GM18870 (cell line): ENCODE measurements around the gene PDE6C.

Experiments used
- ATAC-seq: cut with Tn5 transposase; IDR thresholded peaks from one replicate; pipeline ENCODE4 v1.9.1; 2021; ENCODE audit warnings: moderate library complexity; ENCODE audit not compliant: unreplicated experiment

PDE6C gene

DNA sequence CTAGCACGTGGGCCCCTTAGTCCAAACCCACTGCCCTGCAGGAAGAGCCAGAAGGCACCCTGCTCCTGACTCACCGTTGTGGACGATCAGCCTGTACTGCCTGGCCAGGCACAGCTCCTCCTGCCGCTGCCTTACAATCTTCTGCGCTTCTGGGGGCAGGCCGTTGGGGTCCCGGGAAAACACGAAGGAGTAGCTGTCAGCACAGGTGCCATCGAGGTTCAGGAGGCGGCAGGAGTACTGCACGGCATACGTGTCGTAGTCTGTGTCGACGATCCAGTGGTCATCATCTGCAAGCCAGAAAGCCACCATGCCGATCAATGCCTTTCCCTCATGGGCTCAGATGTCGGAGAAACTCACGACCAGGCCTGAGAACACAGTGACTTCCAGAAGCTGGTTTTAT is 18.6 kb upstream of the PDE6C start:
- ATAC-seq: no peak

DNA sequence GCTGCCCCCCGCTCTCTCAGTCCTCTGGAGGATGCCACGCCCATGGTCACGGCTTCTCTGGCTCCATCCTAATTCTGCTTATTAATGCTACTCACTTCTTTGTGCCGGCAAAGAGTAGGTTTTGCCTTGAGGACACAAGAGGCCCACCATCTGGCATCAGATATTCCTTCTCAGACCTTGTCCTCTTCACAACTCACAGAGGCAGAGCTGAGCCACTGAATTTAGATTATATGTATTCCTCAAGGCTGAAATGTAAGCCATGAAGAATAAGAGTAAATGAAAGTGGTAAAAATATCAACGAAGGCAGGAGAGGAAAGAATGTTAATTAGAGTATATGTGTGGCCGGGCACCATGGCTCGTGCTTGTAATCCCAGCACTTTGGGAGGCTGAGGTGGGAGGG is 17.8 kb upstream of the PDE6C start:
- ATAC-seq: no peak

DNA sequence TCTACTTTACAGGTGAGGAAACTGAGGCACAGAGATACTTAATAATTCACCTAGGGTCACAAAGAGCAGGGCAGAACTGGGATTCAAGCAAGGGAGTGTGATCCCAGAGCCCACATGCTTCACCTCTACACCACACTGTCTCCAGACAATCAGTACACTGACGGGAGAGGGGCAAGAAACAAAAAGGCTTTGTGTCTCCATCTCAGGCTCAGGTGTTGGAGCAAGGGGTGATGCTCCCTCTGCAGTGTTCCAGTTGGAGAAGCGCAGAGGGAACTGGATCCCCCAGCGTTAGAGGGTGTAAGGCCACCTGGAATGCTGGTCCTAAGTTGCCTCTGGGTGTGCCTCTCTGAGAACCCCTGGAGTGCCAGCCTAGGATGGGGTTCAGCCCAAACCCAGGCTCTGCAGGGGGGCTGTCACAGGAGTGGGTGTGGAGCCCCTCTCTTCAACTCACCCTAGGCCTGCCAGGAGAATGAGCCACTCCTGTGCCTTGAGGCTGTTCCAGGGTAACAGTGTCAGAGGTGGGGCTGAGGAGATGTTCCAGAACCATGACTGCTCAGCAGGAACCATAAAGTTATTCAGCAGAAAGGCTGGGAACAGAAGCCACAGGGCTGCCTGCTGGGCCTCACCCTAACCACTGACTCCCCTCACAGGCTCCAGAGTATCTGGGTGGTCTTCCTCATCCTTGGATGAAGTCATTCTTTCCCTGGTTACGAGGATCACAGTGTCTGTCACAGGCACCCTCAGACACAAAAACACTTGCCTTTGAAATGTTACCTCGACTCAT is 16.8 kb upstream of the PDE6C start:
- ATAC-seq: no peak

DNA sequence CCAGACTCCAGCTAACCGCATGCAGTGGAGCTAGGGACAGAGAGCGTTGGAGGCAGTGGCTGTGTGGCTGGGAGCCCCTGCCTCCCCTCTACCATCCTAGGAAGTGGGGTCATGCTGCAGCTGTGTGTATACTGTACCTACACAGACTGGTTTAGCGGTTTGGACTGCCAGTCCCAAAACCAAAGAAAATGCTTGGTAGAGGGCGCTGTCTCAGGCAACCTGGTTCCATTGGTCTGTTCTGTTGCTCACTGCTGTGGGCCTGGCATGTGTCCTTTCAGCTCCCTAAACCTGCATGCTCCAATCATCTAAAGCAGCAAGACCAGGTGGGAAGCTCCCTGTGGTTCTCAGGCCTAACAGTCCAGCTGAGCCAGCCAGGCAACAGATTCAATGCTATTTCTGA is 15.8 kb upstream of the PDE6C start:
- no peak for ATAC-seq

DNA sequence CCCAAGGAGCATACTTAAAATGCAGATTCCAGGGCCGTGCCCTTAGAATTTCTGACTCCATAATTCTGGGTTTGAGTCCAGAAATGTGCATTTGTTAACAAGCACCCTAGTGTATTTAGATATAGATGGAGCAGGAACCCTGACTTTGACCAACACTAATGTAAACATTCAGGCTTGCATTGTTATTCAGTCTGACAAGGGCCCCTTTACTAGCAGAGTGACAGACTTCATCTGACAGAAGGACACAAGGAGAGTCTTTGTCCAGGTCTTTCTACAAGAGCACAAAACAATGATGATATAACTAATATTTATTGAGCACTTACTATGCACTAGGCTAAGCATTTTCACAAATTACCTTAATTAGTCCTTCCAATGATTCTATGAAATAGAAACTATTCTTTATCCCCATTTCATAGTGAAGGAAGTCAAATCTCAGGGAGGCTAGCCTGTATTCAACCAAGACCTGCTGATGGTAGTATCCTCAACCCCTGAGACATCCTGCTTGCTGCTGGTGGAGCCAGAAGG is 15.2 kb upstream of the PDE6C start:
- no peak for ATAC-seq

DNA sequence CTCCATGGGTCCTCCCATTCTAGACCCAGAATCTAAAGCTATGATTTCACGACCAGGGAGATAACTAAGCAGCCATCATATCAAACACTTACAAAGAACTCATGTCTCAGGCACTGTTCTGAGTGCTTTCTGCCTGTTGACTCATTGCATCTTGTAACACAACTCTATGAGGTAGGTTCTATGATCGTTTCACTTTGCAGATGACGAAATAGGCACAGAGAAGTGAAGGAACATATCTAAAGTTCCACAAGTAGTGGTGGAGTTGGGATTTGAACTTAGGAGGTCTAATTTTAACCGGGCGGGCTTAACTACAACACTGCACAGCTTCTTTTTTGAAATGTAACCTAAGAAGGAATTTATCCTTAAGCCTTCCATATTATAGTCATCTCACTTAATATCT is 14.2 kb upstream of the PDE6C start:
- no peak for ATAC-seq

DNA sequence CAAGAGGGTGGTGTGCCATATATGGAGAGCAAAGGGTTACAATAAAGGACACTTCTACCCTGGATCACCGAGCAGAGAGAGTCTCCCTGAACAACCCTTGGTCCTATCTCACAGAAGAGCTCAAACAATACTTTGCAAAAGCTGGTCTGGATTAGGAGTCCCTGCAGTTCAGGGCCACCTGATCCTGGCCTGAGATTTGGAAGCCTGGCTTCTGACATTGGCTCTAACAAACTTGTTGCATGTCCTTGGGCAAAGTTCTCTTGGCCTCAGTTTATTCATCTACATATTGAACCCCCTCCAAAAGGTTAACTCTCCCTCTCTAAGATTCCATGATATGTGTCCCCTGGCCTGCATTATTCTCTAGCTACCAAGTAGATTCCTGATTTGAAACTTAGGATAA is 13.0 kb upstream of the PDE6C start:
- ATAC-seq: no peak

DNA sequence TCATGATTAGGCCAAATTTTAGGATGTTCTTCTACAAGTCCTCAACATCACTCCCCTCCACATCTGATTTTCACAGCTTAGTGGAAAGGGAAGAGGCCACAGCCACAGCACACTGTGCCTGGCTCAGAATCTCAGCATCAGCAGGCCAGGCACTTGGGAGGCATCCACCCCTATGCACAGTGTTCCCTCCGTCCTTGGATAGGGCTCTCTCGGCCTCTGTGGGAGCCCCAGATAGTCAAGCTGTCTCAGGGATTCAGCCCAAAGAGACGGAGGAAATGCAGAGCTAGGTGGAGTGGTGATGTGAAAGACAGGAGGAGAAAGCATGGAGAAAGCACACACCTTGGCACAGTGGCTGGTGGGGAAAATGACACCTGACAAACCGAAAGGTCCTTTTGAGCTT is 12.6 kb upstream of the PDE6C start:
- no peak for ATAC-seq

DNA sequence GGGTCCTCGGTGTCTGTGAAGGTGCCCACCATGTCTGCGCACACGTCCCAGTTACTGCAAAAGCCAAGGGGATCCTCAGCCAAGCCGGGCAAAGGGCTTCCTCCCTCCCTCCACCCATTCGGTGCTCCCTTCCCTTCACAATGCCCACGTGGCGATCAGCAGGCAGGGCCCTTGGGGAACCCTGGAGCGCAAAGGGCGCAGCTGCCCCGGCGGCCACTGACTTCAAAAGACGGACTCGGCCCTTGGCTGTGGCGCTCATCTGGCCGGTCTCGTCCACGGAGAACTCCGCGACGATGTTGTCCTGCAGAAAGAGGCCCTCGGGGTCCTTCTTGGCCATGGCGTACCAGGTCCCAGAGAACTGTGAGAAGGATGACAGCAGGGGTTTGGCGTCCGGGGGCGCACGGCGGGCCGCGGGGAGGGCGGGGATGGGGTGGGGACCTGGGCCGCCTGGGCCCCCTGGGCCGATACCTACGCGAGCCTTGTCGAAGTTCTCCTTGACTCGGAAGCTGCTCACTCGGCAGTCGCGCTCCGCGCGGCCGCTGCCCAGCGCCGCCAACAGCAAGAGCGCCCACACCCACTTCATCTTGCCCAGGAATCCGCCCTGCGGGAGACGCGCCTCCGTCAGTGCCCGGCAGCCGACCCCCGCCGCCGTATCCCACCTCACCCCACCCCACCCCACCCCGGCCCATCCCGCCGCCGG is 11.7 kb upstream of the PDE6C start:
- ATAC-seq: no peak

DNA sequence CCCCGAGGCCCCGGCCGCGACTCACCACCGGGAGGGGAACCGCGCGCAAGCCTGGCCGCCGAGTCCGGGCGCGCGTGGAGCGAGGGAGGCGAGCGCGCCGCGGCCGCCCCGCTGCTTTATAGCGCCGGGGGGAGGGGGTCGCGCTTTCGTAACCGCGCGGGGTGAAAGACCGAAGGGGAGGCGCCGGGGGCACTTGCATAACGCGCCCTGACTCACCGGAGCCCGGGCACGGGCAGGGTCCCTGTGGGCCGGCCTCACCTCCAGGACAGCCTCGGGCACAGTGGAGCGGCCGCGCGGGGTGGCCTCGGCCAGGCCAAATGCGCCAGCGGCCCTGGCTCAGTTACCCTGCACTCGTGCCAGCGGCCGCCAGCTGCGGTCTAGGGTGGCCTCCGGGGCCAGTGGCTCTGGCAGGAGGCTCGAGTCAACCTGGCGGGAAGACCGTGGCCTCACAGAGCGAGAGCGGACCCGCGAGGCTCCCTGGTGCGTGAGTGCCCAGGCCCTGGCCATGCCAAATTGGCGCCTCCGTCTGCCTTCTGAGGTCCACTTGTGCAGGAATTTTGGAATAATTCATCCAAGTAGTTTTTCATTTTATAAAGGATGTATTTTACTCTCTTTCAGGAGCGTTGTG is 11.1 kb upstream of the PDE6C start, which contains the start of gene RBP4:
Gene RBP4 (minus strand): TSS at position 90 of the 628 bp plus-strand sequence. CDS start 207 bp downstream, outside the sequence.
- no peak for ATAC-seq

DNA sequence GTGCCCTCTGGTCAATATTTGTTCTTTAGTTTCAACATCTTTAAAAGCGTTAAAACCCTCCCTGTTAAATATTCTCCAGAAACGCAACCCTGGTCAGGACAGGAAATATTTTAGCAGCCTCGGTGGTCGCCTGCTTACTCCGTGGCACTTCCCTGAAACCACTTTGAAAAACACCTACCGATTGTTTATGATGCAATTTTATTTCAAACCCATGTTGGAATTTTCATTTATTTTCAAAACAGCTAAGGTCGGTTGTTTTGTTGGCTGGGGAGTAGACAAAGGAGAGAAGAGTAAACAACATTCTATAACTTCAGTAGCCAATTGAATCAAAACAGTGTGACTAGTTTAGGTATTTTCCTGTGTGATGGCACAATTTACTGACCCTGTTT is 10.6 kb upstream of the PDE6C start:
- no peak for ATAC-seq

DNA sequence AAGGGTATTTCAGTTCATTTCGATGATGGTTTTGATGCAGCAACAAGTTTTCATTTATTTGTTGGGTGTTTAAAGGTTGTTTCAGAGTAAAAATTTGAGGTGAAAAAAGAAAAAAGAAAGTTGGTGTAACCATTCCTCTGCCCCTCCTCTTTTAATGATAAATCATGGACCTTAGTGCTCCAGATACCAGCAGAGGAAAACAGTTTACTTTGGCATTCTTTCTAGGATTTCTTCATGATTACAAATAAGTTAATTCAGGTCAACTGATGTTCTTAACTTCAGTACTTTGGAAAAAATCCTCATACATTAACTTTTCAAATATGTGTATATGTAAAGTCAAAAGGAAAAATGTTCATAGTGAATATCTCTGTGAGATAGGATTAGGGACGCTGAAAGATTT is 9.3 kb upstream of the PDE6C start:
- no peak for ATAC-seq

DNA sequence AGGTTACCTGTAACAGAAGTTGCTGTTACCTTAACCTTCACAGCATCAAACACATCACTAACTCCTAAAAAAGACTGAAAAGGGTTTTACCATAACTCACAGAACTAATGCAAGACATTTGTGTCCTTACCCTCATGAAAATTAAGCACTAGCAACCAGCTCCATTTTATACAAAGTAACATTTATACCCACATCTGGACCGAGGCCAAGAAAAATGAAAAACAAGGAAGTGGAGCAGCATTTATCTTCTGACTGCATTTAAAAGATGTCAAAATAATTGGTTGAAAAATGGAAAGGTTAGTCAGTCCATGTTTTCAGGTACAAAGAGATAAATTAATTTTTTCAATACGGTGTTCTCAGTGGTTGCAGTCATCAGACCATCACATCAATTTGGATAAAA is 8.2 kb upstream of the PDE6C start:
- ATAC-seq: no peak

DNA sequence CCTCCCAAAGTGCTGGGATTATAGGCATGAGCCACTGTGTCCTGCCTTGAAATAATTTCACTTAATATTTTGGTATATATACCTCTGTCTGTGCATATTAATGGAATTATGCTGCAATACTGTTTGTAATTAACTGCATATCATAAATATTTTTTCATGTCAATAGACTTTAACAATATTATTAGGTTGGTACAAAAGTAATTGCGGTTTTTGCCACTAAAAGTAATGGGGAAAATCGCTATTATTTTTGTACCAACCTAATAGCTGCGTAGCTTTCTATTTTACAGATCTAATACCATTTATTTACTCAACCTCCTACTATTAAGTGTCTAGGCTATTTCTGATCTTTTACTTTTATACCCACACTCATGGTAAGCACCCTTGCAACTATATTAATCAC is 3.9 kb upstream of the PDE6C start:
- no peak for ATAC-seq

DNA sequence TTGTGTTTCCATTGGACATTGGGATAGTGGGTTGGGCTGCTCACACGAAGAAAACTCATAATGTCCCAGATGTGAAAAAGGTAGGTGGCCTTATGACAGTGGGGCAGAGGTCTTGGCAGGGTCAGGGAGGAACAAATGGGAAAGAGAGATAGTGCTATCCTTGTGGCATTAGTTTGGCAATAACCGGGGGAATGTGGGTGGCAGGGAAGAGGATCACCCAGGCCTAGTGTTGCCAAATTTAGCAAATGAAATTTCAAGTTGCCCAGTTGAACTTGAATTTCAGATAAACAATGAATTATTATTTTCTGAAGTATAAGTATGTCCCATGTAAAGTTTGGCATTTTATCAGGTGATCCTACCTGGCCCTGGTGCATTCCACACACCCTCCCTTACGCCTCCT is 789 bp downstream of the PDE6C start:
- ATAC-seq: no peak

DNA sequence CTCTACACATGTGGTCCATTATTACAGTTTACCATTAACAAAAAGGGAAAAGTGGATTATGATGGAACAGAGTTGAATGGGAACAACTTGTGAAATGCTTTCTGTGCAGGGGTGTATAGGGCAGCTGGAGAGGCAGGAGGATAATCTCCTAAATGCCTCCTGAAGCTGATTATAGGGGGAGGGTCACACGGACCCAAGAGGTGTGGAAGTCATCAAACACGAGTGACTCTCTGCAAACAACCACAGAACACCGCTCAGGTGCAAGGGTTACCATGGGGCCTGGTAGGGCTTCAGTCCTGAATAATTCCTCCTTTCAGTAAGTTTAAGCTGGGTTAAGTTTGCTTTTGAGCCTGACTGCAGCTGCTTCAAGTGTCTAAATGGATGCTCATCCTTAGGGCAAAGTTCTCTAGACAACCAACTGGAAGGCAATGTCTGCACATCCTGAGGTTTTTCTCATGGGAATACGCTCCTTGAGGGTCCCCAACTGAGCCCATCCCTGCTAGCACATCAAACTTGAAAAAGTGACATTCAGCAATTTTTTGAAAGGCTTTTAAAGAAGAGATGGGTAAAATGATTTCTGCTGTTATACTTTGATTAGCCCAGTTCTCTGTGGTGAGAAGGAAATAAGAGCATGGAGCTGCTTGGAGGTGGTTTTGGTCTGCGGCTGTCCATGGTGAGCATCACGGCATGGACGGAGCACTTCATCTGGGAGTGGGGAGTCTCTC is 1.9 kb downstream of the PDE6C start:
- ATAC-seq: no peak

DNA sequence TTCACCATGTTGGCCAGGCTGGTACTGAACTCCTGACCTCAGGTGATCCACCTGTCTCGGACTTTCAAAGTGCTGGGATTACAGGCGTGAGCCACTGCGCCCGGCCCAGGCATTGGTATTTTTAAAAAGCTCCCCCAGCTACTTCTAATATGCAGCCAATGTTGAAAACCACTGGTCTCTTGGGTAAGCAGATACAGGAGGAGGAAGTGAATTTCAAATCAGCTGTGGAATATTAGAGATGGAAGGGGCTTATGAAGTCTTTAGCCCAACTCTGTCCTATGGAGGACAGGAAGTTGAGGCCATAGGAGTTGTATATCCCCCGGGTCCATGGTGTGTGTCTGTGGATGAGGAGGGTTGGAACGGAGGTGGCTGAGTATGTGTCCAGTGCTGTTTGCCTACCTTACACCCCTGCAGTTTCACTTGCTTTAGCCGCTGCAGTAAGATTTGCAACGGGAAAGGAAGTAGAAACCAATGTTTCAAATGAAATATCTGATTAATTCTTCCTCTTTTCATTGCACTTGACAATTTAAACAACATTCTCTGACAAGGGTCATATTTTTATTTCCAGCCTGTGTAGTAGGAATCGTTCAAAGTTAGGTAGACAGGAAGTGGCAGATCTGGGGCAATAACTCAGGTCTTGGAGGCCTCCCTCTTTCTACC is 3.4 kb downstream of the PDE6C start:
- no peak for ATAC-seq

DNA sequence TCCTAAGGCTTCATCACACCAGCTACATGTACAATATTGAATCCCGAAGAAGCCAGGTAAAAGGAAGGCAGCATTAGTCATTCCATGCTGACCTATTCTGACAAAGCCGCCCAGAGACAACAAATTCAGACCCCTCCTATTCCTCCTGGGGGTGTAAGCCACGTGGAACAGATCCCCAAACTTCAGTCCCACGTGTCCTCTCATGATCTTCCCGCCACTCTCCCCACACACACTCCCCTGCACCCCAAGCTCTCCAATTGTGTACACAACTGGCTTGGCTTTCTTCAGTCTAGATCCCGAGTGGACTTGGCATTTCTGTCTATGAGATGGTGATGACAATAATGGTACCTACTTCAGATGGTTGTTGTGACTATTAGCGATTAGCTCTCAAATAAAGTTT is 8.6 kb downstream of the PDE6C start:
- no peak for ATAC-seq

DNA sequence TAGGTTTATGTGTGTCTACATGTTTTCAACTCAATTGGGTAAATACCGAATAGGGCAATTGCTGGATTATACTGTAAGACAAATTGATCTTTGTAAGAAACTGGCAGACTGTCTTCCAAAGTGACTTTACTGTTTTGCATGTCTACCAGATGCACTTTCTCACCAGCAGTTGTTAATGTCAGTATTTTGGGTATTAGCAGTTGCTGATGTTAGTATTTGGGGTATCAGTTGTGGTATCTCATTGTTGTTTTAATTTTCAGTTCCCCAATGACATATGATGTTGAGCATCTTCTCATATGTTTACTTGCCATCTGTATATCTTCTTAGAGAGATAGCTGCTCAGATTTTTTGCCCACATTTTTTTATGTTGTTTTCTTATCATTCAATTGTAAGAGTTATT is 10.6 kb downstream of the PDE6C start:
- no peak for ATAC-seq

DNA sequence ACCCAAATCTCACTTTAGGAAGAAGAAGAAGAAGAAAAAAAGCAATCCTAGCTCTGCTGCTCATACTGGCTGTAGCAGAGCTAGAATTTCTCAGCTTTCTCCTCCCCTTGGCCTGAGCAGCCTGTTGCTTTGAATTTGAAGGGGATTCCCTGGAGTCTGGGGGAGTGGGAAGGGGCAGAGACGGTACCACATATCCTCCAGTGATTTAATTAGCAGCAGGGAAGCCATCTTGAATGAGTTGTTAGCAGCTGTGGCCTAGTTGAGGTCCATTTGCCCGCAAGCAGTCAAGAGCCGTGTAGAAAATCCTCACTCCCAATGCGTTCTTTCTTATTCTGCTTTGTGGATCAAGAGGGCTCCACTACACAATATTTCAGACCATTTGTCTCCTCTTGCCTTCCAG is 16.5 kb downstream of the PDE6C start:
- ATAC-seq: no peak
